HG02973 (cell line): ENCODE results near the gene ERG28.

Source experiments
- ATAC-seq: cut with Tn5 transposase; IDR thresholded peaks from one replicate; pipeline ENCODE4 v1.9.1; 2021; ENCODE audit warnings: moderate library complexity; ENCODE audit not compliant: unreplicated experiment

ERG28 gene

GRCh38 chr14:75660238-75660629 lies 442 bp downstream of the ERG28 start:
- ATAC-seq: no peak

- no peak for ATAC-seq
Observed at GRCh38 chr14:75658957-75659356, 1.7 kb downstream of the ERG28 start.

GRCh38 chr14:75657331-75657730 lies 3.3 kb downstream of the ERG28 start:
- no peak for ATAC-seq

GRCh38 chr14:75655235-75655634 lies 5.4 kb downstream of the ERG28 start:
- ATAC-seq: no peak

- peak; percentile 63 for ATAC-seq
Observed at GRCh38 chr14:75654127-75654732, 6.4 kb downstream of the ERG28 start.

GRCh38 chr14:75653563-75653962 lies 7.1 kb downstream of the ERG28 start:
- ATAC-seq: no peak

GRCh38 chr14:75650253-75651058 lies 10.2 kb downstream of the ERG28 start:
- no peak for ATAC-seq

- ATAC-seq: no peak
Observed at GRCh38 chr14:75649773-75650172, 10.9 kb downstream of the ERG28 start.

- ATAC-seq: no peak
Observed at GRCh38 chr14:75649337-75649736, 11.3 kb downstream of the ERG28 start.

GRCh38 chr14:75648066-75648838 lies 12.4 kb downstream of the ERG28 start:
- no peak for ATAC-seq

- ATAC-seq: no peak
Observed at GRCh38 chr14:75647640-75648039, 13.0 kb downstream of the ERG28 start.

GRCh38 chr14:75646762-75647161 lies 13.9 kb downstream of the ERG28 start:
- no peak for ATAC-seq

- ATAC-seq: no peak
Observed at GRCh38 chr14:75645056-75645455, 15.6 kb downstream of the ERG28 start.

GRCh38 chr14:75643985-75644384 lies 16.7 kb downstream of the ERG28 start:
- ATAC-seq: no peak

- ATAC-seq: no peak
Observed at GRCh38 chr14:75640876-75641275, 19.8 kb downstream of the ERG28 start.

- no peak for ATAC-seq
Observed at GRCh38 chr14:75636100-75636692, 24.5 kb downstream of the ERG28 start.

- no peak for ATAC-seq
Observed at GRCh38 chr14:75634848-75635247, 25.8 kb downstream of the ERG28 start.

- no peak for ATAC-seq
Observed at GRCh38 chr14:75631453-75631831, 29.2 kb downstream of the ERG28 start.

GRCh38 chr14:75630695-75631452 lies 29.8 kb downstream of the ERG28 start:
- ATAC-seq: no peak

GRCh38 chr14:75628816-75629215 lies 31.9 kb downstream of the ERG28 start:
- no peak for ATAC-seq

GRCh38 chr14:75627406-75627805 lies 33.3 kb downstream of the ERG28 start:
- no peak for ATAC-seq
